Stimulated activated CD8-positive, alpha-beta memory T cell treated with anti-CD3 and anti-CD28 coated beads, Interleukin-12 subunit alpha, Interleukin-12 subunit beta, amount 100 ng/mL, for 24 hours (primary cell): ENCODE measurements around the gene TSHZ1.

Experiments used
- DNase-seq: peaks from one replicate; pipeline ENCODE4 v3.0.0-alpha.2; 2020; ENCODE audit errors: extremely low read depth

The TSHZ1 gene

DNA sequence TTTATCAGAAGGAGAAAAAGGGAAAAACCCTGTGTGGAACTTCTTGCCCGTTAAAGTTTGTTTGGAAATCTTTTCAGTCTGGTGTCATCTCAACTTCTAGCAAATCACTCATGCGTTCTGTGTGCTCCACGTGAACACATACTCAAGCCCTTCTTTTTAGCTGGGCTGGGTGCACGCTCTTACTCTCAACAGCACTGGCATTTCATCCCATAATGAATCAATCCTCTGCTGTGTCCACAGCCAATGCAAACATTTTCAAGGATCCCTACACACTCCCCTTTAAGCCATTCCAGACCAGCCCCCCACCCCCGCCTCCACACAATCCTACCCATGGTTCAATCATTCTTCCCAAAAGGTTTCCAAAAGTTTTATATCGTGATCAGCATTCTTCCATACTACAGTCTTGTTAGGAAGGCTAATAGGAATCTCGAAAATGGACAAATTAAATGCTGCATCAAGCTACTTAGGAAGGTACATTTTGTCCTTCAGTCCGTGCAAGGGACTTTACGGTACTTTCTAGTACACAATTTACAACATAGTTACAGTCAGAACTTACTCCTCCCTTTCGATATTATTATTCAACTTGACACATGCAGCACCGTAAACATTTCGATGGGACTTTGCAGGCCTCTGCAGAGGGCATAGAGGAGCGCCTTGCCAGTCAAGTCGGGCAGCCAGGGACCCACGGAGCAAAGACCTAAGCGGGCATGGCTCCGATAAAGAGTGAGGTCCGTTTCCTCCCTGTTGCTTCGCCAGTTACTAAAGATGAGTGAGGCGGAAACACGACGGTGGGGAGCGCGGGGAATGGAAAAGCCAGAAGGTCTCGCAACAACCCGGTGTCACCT lies 3.1 kb upstream of the TSHZ1 start:
- no peak for DNase-seq

DNA sequence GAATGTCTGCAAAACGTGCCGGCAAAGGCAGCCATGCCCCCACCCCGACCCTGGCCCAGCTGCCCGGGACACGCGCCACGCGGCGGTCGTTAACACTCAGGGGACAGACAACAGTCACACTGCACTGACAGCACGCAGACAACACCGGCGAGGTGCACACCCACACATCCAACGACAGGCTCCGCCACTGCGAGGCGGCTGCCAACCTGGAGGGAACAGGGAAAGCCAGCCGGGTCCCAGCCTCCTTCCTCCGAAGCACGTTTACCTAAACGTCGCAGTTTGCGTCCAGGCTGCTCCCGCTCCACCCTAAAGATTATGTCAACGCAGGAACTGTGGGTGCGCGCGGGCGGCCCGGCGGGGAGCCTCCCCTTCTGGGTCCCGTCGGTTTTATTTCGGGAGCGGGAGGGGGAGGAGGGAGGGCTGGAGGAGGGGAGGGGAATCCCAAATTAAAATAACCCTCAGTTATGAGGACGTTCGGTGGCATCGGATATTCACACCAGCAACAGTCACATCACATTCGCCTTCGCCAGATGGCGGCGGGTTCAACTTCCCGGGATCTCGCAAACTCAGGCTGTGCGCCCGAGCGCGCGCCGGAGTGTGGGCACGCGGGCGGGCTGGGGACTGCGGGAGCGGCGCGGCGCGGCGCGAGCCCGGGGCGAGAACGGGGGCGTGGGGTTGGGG lies 2.3 kb upstream of the TSHZ1 start:
- no peak for DNase-seq

DNA sequence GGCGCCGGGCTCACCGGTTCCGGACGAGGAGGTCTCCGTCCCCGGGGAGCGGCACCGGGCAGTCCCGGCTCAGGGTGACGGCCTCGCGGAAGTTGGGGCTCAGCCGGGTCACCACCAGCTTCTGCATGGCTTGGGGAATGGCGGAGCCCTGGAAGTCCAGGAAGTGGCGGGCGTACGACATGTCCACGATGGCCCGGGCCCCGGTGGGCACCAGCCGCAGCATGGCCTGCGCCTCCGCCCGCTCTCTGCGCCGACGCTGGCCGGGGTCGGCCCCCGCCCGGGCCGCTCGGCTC lies 1.8 kb upstream of the TSHZ1 start:
- no peak for DNase-seq

DNA sequence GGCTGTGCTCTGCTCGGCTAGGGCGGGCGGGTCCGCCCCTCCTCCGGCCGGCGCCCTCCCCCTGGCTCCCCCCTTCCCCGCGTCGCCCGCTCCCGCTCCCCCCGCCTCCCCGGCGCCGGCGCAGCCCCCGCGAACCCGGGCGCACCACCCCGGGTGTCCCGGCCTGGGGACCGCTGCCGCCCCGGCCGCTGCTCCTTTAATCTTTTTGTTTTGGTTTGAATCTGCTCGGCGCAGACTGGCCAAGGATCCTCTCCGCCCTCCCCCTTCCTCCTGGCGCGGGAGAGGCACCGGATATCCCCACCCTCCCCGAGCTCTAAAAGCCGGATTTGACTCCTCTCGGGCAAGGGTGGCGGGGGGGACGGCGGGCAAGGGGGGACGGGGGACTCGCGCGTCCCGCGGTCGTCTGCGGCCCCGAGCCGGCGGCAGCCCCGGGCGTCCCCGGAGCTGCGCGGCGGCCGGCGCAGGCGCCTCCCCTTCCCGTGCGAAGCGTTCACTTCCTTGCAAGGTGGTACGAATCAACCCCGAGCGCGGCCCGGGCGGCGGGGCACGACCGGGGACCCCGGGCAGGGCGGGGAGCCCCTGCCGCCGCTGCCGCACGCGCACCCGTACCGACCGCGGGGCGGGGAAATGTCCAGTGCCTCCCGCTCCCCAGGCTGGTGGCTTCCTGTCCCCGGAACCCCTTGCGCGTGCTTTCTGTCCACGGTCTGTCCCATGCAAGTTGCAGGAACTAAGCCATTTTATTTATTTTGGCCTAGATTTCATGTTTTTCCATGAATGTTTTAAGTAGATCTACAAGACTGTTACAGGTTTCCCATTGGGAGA lies 1.3 kb upstream of the TSHZ1 start, which contains the start of gene PTGR3:
Gene PTGR3 (minus strand): TSS at position 11 of the 822 bp plus-strand sequence. CDS start 81 bp downstream, outside the sequence.
- DNase-seq: no peak

DNA sequence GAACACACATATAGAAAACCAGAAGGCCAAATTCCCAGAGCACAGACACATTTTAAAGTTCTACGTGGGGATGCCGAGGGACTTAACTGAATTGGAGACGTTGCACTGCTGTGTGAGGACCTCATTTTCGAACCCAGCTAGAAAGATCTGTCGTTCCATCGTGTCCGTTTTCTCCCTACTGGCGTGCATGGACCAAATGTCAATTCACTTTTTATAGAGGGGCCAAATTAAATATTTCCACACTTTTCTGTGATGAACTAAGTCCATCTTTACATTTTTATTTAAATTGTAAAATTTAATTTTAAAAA lies 692 bp upstream of the TSHZ1 start:
- no peak for DNase-seq

DNA sequence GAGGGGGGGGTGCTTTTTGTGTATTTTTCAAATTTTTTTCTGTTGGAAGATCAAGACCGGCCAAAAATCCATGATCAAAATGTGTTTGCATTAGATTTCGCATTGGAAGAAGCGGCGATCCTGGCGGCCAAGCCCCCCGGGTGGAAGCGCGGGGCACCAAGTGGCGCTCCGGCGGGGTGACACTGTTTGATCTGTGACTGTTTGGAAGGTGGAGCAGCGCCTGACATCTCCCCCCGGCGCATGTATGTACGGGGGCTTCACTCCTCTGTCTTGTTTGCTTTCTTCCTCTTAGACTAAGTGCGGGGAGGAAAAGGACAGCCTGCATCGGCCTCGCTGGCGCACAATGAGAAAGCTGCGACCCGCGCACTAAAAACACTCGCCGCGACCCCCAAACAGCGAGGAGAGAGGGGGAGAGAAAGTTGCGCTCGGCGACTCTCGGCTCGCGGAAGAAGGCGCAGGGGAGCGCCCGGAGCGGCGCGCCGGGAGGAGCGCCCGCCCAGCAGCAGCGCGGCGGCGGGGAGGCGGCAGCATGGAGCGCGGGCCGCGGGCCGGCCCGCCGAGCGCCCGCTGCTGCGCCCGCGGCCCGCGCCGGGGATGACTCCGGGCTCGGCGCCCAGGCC lies 515 bp downstream of the TSHZ1 start:
- no peak for DNase-seq

DNA sequence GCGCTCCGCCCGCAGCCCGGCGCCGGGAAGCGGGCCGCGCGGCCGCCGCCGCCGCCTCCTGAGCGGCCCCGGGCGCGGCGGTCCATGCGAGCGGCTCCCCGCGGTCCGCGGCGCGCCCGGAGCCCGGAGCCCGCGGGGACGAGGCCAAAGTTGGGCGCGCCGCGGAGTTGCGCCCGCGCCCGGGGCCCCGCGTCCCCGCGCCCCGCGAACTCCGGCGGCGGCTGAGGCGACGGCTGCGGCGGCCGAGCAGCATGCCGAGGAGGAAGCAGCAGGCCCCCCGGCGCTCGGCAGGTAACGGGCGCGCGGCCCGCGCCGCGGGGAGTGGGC lies 992 bp downstream of the TSHZ1 start:
- DNase-seq: no peak

DNA sequence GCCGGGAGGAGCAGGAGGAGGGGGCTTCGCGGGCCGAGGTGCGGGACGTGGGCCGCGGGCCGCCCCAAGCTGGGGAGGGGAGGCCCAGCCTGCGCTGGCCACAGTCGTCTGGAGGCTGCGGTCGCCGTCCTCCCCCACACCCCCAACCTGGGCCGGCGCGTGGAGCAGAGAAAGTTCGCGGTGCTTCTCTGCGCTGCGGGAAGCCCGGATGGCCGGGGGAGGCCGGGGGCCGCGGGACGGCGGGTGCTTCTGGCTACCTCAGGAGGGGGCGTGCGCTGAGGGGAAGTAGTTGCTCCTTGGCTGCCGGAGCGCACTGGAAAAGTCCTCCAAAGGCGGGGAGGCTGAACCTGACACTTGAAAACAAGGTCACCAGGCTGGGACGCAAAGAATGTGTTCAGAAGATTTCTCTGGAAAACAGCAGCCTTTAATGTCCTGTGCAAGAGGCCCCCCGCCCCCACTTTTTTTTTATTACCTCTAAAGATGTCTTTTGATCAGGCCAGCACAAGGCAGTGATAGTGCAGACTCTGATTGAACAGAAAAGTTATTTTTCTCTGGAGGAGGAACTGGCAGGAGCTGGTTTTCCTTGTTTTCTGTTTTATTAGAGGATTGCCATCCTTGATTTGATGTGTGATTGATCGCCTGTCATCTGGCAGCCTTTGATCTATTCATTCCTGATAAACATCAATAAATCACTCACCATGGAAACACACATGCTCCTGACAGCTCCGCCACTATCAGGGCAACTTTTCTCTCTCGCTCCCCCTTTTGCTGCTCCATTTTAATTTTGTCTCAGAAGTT lies 1.6 kb downstream of the TSHZ1 start:
- no peak for DNase-seq

DNA sequence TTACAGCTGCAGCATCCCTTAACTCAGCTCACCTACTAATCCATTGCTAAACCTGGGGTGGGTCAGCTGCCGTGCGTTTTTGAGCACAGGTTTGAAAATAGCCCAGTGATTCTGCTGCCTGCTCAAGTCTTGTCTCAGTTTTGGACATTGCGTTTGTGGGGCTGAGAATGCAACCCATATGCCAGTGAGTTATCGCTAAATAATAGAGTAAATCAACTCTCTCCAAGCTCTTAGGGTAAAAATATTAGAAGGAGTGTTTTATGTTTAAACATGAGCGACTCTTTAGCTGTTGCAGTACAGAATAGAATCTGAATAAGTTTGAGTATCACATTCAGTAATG lies 2.1 kb downstream of the TSHZ1 start:
- no peak for DNase-seq

DNA sequence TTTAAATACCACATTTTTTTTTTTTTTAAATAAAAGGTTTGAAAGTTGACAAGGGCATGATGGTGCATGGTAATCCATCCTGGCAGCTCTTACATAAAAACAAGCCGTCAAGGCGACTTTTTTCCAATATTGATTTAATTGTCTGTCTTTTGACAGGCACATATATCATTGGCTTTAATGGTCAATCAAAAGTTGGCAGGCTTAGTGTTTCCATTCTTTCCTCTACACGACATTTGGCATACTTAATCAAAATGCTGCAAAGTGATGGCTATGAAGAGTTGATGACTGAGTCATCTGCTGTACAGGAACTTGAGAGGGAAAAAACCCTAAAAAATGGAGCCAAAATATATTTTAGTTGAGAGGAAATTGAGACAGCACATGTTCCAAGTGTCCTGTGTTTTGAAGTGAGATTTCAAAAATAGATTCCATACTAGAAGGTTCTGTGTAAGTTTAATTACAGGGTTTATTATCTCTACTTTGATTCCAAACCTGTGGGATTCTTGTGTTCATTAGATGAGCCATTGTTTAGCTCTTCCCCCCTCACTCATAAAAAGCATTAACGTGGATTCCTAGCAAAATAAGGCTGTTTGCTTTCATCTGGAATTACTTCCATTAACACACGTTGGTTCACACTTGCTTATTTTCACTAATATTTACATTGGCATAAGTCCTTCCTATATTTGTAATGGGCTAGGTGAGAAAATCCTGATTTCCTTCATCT lies 3.2 kb downstream of the TSHZ1 start:
- no peak for DNase-seq

DNA sequence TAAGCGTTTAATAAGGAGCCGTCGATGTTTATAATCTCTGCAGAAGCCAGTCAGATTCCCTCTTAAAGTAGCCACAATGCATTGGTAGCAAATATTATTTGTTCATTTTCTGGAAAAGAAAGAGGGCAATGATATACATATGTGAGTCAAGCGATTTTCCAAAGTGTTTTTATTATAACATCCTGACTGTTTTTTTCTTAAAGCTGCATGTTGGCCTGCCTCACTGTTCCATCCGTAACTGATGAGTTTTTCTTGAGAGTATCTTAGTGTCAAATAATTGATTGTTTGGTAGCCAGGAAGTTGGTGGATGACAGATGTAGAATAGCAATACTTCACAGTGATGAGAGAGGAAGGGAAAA lies 3.7 kb downstream of the TSHZ1 start:
- no peak for DNase-seq

DNA sequence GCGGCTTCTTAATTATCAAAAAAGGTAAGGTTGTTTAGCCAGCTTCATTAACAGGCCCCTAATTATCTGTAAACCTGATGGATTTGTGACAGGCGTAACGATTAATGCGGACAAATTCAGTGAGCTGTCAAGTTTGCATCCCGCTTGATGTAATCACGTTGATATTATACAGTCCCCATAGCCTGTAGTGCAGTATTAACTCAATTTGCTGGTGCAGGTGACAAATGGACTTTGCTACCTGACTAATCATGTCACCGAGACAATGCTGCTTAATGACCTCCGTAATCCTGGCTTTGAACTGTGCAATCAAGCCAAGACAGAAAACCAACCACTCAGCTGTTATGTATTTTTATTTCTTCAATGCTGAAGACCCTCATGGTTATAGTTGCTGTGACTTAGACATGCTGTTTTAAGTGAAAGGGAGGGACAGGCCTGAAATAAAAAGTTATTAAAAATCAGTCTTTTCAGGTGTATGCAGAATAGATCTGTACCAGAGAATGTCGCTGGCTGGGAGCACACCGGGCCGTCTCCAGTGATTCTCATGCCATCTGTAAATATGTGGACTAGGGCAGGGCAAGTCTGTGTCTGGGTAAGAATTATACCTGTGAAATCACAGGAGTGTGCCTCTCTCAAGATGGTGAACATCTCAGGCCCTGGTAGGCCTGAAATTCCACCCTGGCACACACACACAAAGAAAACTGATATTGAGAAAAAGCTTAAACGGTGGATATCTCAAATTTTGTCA lies 4.3 kb downstream of the TSHZ1 start:
- DNase-seq: no peak

DNA sequence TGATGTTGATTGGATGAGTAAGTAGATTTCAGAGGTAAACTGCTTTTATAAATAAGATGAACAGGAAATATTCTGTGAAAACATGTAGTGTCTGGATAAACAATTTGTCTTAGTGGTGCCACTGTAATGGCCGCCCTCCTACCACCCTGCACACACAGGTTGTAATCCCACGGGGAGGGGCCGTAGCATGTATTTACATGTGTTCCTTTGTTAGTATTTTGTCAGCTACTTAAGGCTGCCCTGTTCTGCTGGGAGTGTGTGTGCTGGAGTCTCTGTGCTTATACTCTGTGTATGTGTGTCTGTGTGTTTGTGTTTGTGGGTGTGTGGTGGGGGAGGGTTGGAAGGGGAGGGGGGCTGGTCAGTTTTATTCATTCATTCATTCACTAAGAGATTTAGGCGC lies 5.1 kb downstream of the TSHZ1 start:
- DNase-seq: no peak

DNA sequence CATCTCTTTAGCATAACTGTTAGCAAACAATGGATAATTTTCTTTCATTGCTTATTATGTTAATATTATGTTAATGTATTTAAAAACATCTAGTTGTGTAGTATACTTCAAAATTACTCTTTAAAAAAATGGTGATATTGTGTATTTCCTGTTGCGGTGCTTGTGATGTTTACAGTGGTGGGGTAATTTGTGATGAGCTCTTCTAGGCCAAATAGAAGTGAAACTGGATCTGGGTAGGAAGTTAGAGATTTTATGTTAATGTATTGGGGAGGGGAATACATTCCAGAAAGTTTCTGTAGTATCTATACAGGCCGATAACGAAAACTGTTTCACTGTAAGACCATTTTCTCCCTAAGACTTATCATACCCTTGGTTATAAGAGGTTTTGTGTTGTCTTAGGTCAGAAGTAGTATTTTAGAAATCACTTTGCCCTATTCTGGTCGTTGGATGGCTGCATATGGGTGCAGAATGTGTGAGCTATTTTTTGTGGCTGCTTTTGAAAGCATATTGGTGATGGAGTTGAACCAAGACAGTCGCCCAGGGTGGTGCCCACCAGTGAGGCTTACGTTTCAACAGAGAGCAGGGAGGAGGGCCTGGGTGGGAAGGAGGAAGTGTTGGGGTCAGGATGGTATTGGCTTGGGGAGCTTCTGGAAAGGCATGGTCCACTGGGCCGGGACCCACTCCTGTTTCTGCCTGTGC lies 5.8 kb downstream of the TSHZ1 start:
- DNase-seq: no peak

DNA sequence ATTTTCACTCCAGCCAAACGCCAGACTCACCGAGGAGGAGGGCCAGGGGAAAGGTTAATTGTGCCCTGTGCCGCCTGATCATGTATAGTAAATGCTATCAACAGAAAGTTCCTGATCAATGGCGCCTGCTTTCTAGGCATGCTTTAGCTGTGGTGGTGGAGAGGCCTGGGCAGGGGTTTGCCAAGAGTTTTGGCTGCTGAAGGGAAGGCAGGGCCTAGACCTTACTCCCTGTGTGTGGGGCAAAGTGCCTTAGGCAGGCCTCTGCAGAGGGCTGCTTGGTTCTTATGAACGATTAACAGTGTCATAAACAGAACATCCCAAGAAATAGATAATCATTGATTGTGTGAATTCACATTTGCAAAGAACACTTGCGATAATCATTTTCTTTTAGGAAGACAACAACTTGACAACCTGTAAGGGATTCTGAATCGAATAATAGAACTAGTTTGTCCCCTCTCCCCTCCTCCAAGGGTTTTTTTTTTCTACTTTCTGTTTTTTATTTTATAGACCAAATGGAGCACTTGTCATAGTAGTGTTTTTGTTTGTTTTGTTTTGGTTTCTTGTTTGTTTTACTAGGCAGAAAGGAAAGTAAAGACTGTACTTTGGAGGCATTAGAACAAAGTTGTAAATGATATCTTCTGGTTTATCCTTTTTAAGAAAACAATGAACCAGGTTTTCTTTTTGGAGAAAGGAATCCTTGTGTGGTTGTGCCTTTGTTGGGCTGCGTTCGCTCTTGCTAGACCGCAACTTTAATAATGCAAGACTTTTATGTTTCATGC lies 6.5 kb downstream of the TSHZ1 start:
- DNase-seq: no peak

DNA sequence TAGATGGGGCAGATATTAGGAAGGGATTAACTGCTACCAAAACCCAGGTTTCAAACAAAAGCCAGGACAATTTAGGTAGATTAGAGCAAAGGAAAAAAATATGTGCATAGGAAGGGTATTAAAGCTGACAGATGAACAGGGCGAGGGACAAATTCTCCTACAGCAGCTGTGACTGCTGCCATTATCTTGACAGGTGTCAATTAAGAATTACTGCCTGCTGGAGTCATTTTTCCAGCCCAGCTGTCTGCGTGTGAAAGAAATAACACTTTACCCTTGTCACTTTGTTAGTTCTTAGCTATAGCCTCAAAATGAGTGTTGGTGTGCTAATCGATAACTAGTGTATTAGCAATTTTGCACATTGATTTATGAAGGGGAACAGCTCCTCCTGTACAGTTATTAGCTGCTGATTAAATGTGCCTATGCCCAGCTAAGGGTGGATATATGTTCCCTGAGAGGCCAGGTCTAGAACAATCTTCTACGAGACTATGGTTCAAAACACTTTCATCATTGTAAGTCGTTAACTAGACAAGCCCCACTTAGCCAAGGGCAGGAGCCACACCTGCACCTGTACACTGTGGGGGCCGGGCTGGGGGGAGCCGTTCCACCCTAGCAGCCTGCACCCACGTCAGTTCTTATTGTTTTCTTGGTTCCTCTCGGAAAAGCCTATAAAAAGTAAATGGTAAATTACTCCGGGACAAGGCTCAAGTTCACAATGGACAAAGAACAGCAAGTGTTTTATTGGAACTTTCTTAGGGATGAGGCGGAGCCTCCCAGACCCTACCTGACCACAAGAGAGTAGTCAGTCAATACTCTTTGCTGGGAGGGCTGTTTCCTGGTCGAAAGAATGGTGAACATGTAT lies 7.7 kb downstream of the TSHZ1 start:
- DNase-seq: no peak

DNA sequence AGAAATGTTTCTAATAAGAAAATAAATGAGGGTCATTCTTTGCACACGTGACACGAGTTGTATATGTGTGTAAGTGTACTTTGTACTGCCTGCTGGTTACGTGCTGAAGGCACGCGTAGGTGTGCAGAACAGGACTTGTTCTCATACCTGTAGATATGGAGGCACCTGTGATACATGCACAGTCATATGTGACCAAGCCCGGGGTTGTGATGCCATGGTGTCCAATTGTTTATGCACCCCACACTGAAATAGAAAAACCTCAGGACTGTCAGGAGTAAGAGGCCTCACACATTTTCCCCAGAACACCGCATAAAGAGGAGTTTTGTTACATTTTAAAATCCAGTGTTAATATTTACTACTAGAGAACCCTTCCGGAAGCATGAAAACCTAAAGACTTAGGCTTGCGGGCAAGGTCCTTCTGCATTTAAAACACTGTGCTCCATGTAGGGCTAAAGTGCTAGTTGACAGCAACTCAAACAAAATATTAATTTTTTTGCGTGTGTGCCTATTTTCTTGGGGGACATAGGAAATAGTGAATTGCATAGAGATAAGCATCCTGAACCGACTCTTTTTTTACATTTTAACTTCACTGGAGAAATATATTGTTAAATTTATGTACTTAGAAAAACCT lies 9.3 kb downstream of the TSHZ1 start:
- no peak for DNase-seq
